GM10248 (cell line): ENCODE measurements around the gene ATG4A.

Experiments used
- CTCF ChIA-PET: fragments of 300-600 bp; sonication (Branson Sonifier 250); formaldehyde crosslinking; extraction: SDS; loops from one replicate; lab custom pipeline; 2021; ENCODE audit warnings: antibody characterized with exemption; lab: Yijun Ruan, JAX
- POLR2A ChIA-PET: fragments of 350-650 bp; sonication (Branson Sonifier 250); formaldehyde crosslinking; extraction: SDS; loops from one replicate; lab custom pipeline; 2020; ENCODE audit warnings: antibody characterized with exemption; lab: Yijun Ruan, JAX
- DNase-seq: peaks from one replicate; pipeline ENCODE4 v3.0.0; 2012; ENCODE audit errors: extremely low spot score
- CTCF ChIP-seq: IDR thresholded peaks from 2 replicates; pipeline ENCODE4 v1.5.1; 2012; ENCODE audit warnings: mild to moderate bottlenecking, low read depth; ENCODE audit errors: extremely low read depth, missing control alignments, control extremely low read depth

ATG4A gene

GRCh38 chrX:108105473-108105872 lies 13.9 kb downstream of the ATG4A start:
- DNase-seq = no peak
- POLR2A ChIA-PET = no interaction called here
- TF ChIP-seq CTCF = no peak
- CTCF ChIA-PET = no interaction called here

GRCh38 chrX:108114541-108114940 lies 23.0 kb downstream of the ATG4A start:
- no peak for DNase-seq
- TF ChIP-seq CTCF = no peak
- POLR2A ChIA-PET = no interaction called here
- CTCF ChIA-PET = no interaction called here

- POLR2A ChIA-PET = no interaction called here
- TF ChIP-seq CTCF = no peak
- CTCF ChIA-PET = no interaction called here
- DNase-seq = no peak
Observed at GRCh38 chrX:108117988-108118387, 26.4 kb downstream of the ATG4A start.

GRCh38 chrX:108121291-108121690 lies 29.7 kb downstream of the ATG4A start:
- POLR2A ChIA-PET = no interaction called here
- no peak for TF ChIP-seq CTCF
- CTCF ChIA-PET = no interaction called here
- DNase-seq = no peak

GRCh38 chrX:108122748-108123147 lies 31.2 kb downstream of the ATG4A start:
- ChIA-PET POLR2A (no interaction called here), CTCF (interaction anchor here (1.3 kb wide), 1 partner anchor 16 kb away, joined by 3 read pairs; no protein-coding TSS in a partner anchor)
- no peak for TF ChIP-seq CTCF
- no peak for DNase-seq

- CTCF ChIA-PET = interaction anchor here (1.3 to 1.7 kb wide), 2 partner anchors 15 to 42 kb away, joined by 3 read pairs; no protein-coding TSS in a partner anchor
- POLR2A ChIA-PET = no interaction called here
- no peak for TF ChIP-seq CTCF
- no peak for DNase-seq
Observed at GRCh38 chrX:108123591-108124366, 32.2 kb downstream of the ATG4A start.
